GM23248 (cell line): ENCODE measurements around the gene CLIP4.

ENCODE experiments used
- EZH2 ChIP-seq: fragments of 200-600 bp; sonication (generic); IDR thresholded peaks from 2 replicates; pipeline ENCODE4 v1.6.1; 2018; ENCODE audit warnings: antibody characterized with exemption, mild to moderate bottlenecking; ENCODE audit not compliant: insufficient read depth, poor library complexity, severe bottlenecking
- EZH2phosphoT487 ChIP-seq: fragments of 200-600 bp; sonication (generic); IDR thresholded peaks from 2 replicates; pipeline ENCODE4 v1.6.1; 2018; ENCODE audit warnings: antibody characterized with exemption, moderate library complexity, mild to moderate bottlenecking, low read depth; ENCODE audit not compliant: insufficient read depth

DNA sequence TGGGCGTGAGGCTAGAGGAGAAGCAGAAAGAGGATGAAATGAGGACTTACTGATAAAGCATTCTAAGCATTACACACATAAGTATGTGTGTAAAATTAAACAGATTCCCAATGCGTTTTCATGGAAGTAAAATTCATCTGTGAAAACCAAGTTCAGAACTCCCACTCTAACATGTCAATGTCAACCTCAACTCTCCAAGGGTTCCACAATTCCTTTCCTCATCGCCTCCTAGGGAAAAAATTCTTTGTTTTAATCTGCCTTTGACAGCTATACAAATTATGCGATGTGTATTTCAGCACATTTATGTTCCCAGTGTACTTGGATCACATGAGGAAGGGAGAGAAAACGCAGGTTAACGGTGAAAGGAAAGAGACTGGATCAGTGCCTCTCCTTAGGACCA, 76.6 kb downstream of the CLIP4 start:
- TF ChIP-seq EZH2phosphoT487 (no peak), EZH2 (no peak)
